ENCODE results near the gene ZMIZ2. TPM values are rescaled to one million over a fixed set of nuclear protein-coding genes. Genes with fewer than 3 reads are reported as not detected.
"Not testable (repeated sequence)": the region's sequence is repeated elsewhere in the genome, so short reads cannot be mapped to it uniquely, and the experiment has no call there.

ZMIZ2 gene
- total RNA-seq, 2 donors from 2014 or later: 43.3 to 48.1 TPM

GRCh38 chr7:44727158-44727936 lies 21.3 kb upstream of the ZMIZ2 start:
- intact Hi-C loops (cut with DNase I): no loop called here
- ATAC-seq: peak; percentile 55 to 89
- DNase-seq: peak; percentile 44

- intact Hi-C loops (cut with DNase I): no loop called here
- DNase-seq (no peak), ATAC-seq (no peak)
These were observed 20.7 kb upstream of the ZMIZ2 start for GRCh38 chr7:44727937-44728262.

- ATAC-seq (peak; percentile 17 to 47), DNase-seq (peak; percentile 39)
- intact Hi-C loops (cut with DNase I): no loop called here
These were observed 18.6 kb upstream of the ZMIZ2 start for GRCh38 chr7:44729949-44730590.

- ATAC-seq; intact Hi-C loops (cut with DNase I); DNase-seq: not testable (repeated sequence)
These were observed 15.7 kb upstream of the ZMIZ2 start for GRCh38 chr7:44732971-44733370.

GRCh38 chr7:44733708-44734481 lies 14.8 kb upstream of the ZMIZ2 start:
- intact Hi-C loops (cut with DNase I): no loop called here
- ATAC-seq (peak in 1 of 2 donors; percentile 24), DNase-seq (no peak)

GRCh38 chr7:44735403-44736165 lies 13.1 kb upstream of the ZMIZ2 start:
- intact Hi-C loops (cut with DNase I): no loop called here
- DNase-seq: no peak
- ATAC-seq: no peak

- no peak for ATAC-seq
- intact Hi-C loops (cut with DNase I): no loop called here
- no peak for DNase-seq
These were observed 11.8 kb upstream of the ZMIZ2 start for GRCh38 chr7:44736896-44737295.

GRCh38 chr7:44738051-44738723 lies 10.5 kb upstream of the ZMIZ2 start:
- ATAC-seq (no peak), DNase-seq (no peak)
- intact Hi-C loops (cut with DNase I): no loop called here

GRCh38 chr7:44738876-44739665 lies 9.6 kb upstream of the ZMIZ2 start:
- no peak for DNase-seq
- no peak for ATAC-seq
- intact Hi-C loops (cut with DNase I): no loop called here

- no peak for DNase-seq
- intact Hi-C loops (cut with DNase I): no loop called here
- no peak for ATAC-seq
These were observed 8.6 kb upstream of the ZMIZ2 start for GRCh38 chr7:44740055-44740454.

GRCh38 chr7:44743750-44744149 lies 4.9 kb upstream of the ZMIZ2 start:
- DNase-seq: no peak
- no peak for ATAC-seq
- intact Hi-C loops (cut with DNase I): no loop called here

- intact Hi-C loops (cut with DNase I): no loop called here
- no peak for ATAC-seq
- DNase-seq: no peak
These were observed 493 bp downstream of the ZMIZ2 start for GRCh38 chr7:44748948-44749731.

- no peak for DNase-seq
- intact Hi-C loops (cut with DNase I): loop anchor here in 1 of 2 donors (5.0 kb wide), 1 partner anchor 47 kb away; the partner anchor contains the start of gene PPIA
These were observed 1.3 kb downstream of the ZMIZ2 start for GRCh38 chr7:44749992-44750391.

GRCh38 chr7:44750424-44750823 lies 1.8 kb downstream of the ZMIZ2 start:
- DNase-seq (no peak), ATAC-seq (no peak)
- intact Hi-C loops (cut with DNase I): loop anchor here in 1 of 2 donors (5.0 kb wide), 1 partner anchor 47 kb away; the partner anchor contains the start of gene PPIA

More at GRCh38 chr7:44749992-44750391, 1.3 kb downstream of the ZMIZ2 start:
- no peak for ATAC-seq

- ATAC-seq (no peak), DNase-seq (no peak)
- intact Hi-C loops (cut with DNase I): loop anchor here in 1 of 2 donors (5.0 kb wide), 1 partner anchor 46 kb away; the partner anchor contains the start of gene PPIA
These were observed 2.4 kb downstream of the ZMIZ2 start for GRCh38 chr7:44750921-44751571.

- intact Hi-C loops (cut with DNase I): loop anchor here in 1 of 2 donors (5.0 kb wide), 1 partner anchor 44 kb away; the partner anchor contains the start of gene PPIA
- no peak for ATAC-seq
- DNase-seq: no peak
These were observed 4.2 kb downstream of the ZMIZ2 start for GRCh38 chr7:44752822-44753221.
